Neural progenitor cell (in vitro differentiated cells): ENCODE results near the gene PIM3.

Experiments used
- EZH2phosphoT487 ChIP-seq: fragments of 200-600 bp; sonication (generic); IDR thresholded peaks from 2 replicates; pipeline ENCODE4 v1.6.1; 2017; ENCODE audit warnings: antibody characterized with exemption
- TF ChIP-seq, protein P1 (sequence below): fragments of 200-600 bp; sonication (generic); IDR thresholded peaks from 2 replicates; pipeline ENCODE4 v1.5.1; 2017; ENCODE audit warnings: antibody characterized with exemption, mild to moderate bottlenecking

DNA sequence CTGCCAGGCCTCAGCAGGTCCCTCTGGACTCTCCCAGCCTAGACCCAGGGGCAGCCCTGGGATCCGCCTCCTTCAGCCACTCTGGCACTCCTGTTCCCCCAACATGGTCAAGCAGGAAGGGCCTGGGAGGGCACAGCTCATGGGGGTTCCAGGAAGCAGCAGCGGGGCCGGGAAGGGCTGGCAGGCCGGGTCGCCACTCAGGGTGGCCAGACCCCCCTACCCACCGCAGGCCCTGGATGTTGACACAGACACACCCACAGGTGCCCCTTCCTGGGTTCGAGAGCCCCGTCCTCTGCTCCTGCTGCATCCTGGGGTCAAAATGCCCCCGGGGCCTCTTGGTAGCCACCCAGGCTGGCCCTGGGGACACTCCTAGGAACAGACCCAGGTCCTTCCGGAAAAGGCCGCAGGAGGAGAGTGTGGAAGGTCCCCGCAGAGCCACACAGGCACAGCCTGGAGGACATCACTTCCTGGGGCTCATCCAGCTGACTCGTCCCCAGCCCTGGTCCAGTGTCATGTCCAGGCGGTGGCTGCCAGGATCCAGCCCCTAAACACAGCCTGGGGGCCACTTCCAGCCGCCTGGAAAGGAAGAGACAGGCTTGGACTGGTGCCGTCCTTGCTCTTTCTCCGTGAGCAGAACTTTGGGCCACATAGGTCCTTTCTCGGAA, 6.8 kb upstream of the PIM3 start:
- TF ChIP-seq, protein P1, sequence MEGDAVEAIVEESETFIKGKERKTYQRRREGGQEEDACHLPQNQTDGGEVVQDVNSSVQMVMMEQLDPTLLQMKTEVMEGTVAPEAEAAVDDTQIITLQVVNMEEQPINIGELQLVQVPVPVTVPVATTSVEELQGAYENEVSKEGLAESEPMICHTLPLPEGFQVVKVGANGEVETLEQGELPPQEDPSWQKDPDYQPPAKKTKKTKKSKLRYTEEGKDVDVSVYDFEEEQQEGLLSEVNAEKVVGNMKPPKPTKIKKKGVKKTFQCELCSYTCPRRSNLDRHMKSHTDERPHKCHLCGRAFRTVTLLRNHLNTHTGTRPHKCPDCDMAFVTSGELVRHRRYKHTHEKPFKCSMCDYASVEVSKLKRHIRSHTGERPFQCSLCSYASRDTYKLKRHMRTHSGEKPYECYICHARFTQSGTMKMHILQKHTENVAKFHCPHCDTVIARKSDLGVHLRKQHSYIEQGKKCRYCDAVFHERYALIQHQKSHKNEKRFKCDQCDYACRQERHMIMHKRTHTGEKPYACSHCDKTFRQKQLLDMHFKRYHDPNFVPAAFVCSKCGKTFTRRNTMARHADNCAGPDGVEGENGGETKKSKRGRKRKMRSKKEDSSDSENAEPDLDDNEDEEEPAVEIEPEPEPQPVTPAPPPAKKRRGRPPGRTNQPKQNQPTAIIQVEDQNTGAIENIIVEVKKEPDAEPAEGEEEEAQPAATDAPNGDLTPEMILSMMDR = no peak
- no peak for TF ChIP-seq EZH2phosphoT487
